Stimulated activated CD8-positive, alpha-beta memory T cell treated with anti-CD3 and anti-CD28 coated beads, Interleukin-2, amount 100 ng/mL, for 1 hour (primary cell): ENCODE results near the gene ANKRD17.
"Not testable (repeated sequence)": the region's sequence is repeated elsewhere in the genome, so short reads cannot be mapped to it uniquely, and the experiment has no call there.

Source experiments
- DNase-seq, 2 donors: peaks; one replicate each; pipeline ENCODE4 v3.0.0-alpha.2; 2020; ENCODE audit warnings: low read depth in 2 of 2

ANKRD17 gene

GRCh38 chr4:73245955-73246354 lies 12.6 kb downstream of the ANKRD17 start:
- no peak for DNase-seq

- DNase-seq, result no peak
Measured at GRCh38 chr4:73244945-73245601, 13.5 kb downstream of the ANKRD17 start.

GRCh38 chr4:73237044-73237443 lies 21.6 kb downstream of the ANKRD17 start:
- DNase-seq, result no peak

- no peak for DNase-seq
Measured at GRCh38 chr4:73236151-73236550, 22.4 kb downstream of the ANKRD17 start.

GRCh38 chr4:73234712-73235111 lies 23.9 kb downstream of the ANKRD17 start:
- DNase-seq, result no peak

GRCh38 chr4:73231518-73232487 lies 26.8 kb downstream of the ANKRD17 start:
- no peak for DNase-seq

GRCh38 chr4:73230865-73231517 lies 27.6 kb downstream of the ANKRD17 start:
- no peak for DNase-seq

- not testable (repeated sequence) for DNase-seq
Measured at GRCh38 chr4:73228800-73229199, 29.8 kb downstream of the ANKRD17 start.

- no peak for DNase-seq
Measured at GRCh38 chr4:73224886-73225285, 33.7 kb downstream of the ANKRD17 start.

GRCh38 chr4:73223258-73223650 lies 35.3 kb downstream of the ANKRD17 start:
- DNase-seq, result no peak

- DNase-seq, result peak; percentile 8 to 9
Measured at GRCh38 chr4:73222466-73223257, 35.9 kb downstream of the ANKRD17 start.

GRCh38 chr4:73221734-73222133 lies 36.9 kb downstream of the ANKRD17 start:
- no peak for DNase-seq

GRCh38 chr4:73220815-73221214 lies 37.8 kb downstream of the ANKRD17 start:
- DNase-seq, result no peak

- no peak for DNase-seq
Measured at GRCh38 chr4:73213916-73214653, 44.5 kb downstream of the ANKRD17 start.

GRCh38 chr4:73212982-73213730 lies 45.4 kb downstream of the ANKRD17 start:
- no peak for DNase-seq

- no peak for DNase-seq
Measured at GRCh38 chr4:73211968-73212367, 46.6 kb downstream of the ANKRD17 start.

- DNase-seq, result no peak
Measured at GRCh38 chr4:73208376-73208775, 50.2 kb downstream of the ANKRD17 start.

GRCh38 chr4:73206236-73206635 lies 52.4 kb downstream of the ANKRD17 start:
- DNase-seq, result no peak

GRCh38 chr4:73205482-73205881 lies 53.1 kb downstream of the ANKRD17 start:
- no peak for DNase-seq

- not testable (repeated sequence) for DNase-seq
Measured at GRCh38 chr4:73203976-73204375, 54.6 kb downstream of the ANKRD17 start.
